Inflammatory macrophage treated with lipopolysaccharide for 1 hour (primary cell): ENCODE data around the gene RGS14.
"Not testable (repeated sequence)": the region's sequence is repeated elsewhere in the genome, so short reads cannot be mapped to it uniquely, and the experiment has no call there.

Source experiments
- DNase-seq, 2 donors: peaks; one replicate each; pipeline ENCODE4 v3.0.0-alpha.2; 2020 to 2022

RGS14 gene

GRCh38 chr5:177328545-177329231, 29.0 kb upstream of the RGS14 start:
- no peak for DNase-seq

GRCh38 chr5:177329883-177330282, 27.8 kb upstream of the RGS14 start:
- DNase-seq: no peak

GRCh38 chr5:177330991-177331842, 26.5 kb upstream of the RGS14 start:
- DNase-seq: no peak

GRCh38 chr5:177332031-177332895, 25.5 kb upstream of the RGS14 start:
- DNase-seq: no peak

GRCh38 chr5:177332896-177333260, 24.8 kb upstream of the RGS14 start:
- no peak for DNase-seq

- DNase-seq: no peak
Observed at GRCh38 chr5:177333420-177334154, 24.1 kb upstream of the RGS14 start.

GRCh38 chr5:177334155-177334551, 23.6 kb upstream of the RGS14 start:
- no peak for DNase-seq

- DNase-seq: no peak
Observed at GRCh38 chr5:177334781-177335700, 22.7 kb upstream of the RGS14 start.

GRCh38 chr5:177335701-177336065, 22.0 kb upstream of the RGS14 start:
- DNase-seq: no peak

GRCh38 chr5:177336112-177336511, 21.6 kb upstream of the RGS14 start:
- DNase-seq: peak; percentile 34 to 43

- no peak for DNase-seq
Observed at GRCh38 chr5:177336603-177337494, 20.9 kb upstream of the RGS14 start.

- DNase-seq: no peak
Observed at GRCh38 chr5:177338251-177339106, 19.2 kb upstream of the RGS14 start.

- DNase-seq: peak in 1 of 2 donors; percentile 47
Observed at GRCh38 chr5:177339107-177339638, 18.6 kb upstream of the RGS14 start.

- DNase-seq: not testable (repeated sequence)
Observed at GRCh38 chr5:177343000-177343399, 14.7 kb upstream of the RGS14 start.

- DNase-seq: no peak
Observed at GRCh38 chr5:177343777-177344176, 13.9 kb upstream of the RGS14 start.

- no peak for DNase-seq
Observed at GRCh38 chr5:177344891-177345290, 12.8 kb upstream of the RGS14 start.

- DNase-seq: no peak
Observed at GRCh38 chr5:177346820-177347219, 10.9 kb upstream of the RGS14 start.

GRCh38 chr5:177347699-177348098, 10.0 kb upstream of the RGS14 start:
- no peak for DNase-seq

GRCh38 chr5:177349362-177349647, 8.4 kb upstream of the RGS14 start:
- DNase-seq: no peak
